SK-N-SH treated with all-trans-retinoic acid at 6 μM for 48 hours (cell line): ENCODE measurements around the gene HHAT.

ENCODE experiments used
- ATAC-seq: fragments of 200-7000 bp; cut with Tn5 transposase; 3 replicates; pipeline ENCODE4 v1.9.1; 2020; ENCODE audit warnings: mild to moderate bottlenecking, moderate library complexity
- ARNTL ChIP-seq: fragments of 450-650 bp; formaldehyde crosslinking; IDR thresholded peaks from 2 replicates; pipeline ENCODE4 v1.5.0; 2020; ENCODE audit warnings: low read depth, mild to moderate bottlenecking, moderate library complexity, borderline replicate concordance
- BACH2 ChIP-seq: fragments of 250-450 bp; sonication (Bioruptor Pico); IDR thresholded peaks from 2 replicates; pipeline ENCODE4 v1.9.0; 2021; ENCODE audit warnings: mild to moderate bottlenecking, borderline replicate concordance
- CSDC2 ChIP-seq: fragments of 250-450 bp; sonication (Bioruptor Pico); IDR thresholded peaks from 2 replicates; pipeline ENCODE4 v1.5.0; 2020; ENCODE audit warnings: mild to moderate bottlenecking, moderate library complexity
- ESRRG ChIP-seq: fragments of 250-450 bp; sonication (Bioruptor Pico); IDR thresholded peaks from 2 replicates; pipeline ENCODE4 v1.6.1; 2021; ENCODE audit warnings: mild to moderate bottlenecking
- GLIS3 ChIP-seq: fragments of 250-450 bp; sonication (Bioruptor Pico); IDR thresholded peaks from 2 replicates; pipeline ENCODE4 v1.5.0; 2020; ENCODE audit warnings: mild to moderate bottlenecking, moderate library complexity
- ISL1 ChIP-seq: fragments of 250-450 bp; sonication (Bioruptor Pico); IDR thresholded peaks from 2 replicates; pipeline ENCODE4 v2.1.2; 2022; ENCODE audit warnings: mild to moderate bottlenecking, moderate library complexity
- OSR1 ChIP-seq: fragments of 250-450 bp; sonication (Bioruptor Pico); IDR thresholded peaks from 2 replicates; pipeline ENCODE4 v1.8.0; 2022; ENCODE audit warnings: moderate library complexity, mild to moderate bottlenecking, inconsistent platforms
- PPARA ChIP-seq: fragments of 250-450 bp; sonication (Bioruptor Pico); IDR thresholded peaks from 2 replicates; pipeline ENCODE4 v1.5.0; 2020; ENCODE audit warnings: mild to moderate bottlenecking, borderline replicate concordance
- RARB ChIP-seq: fragments of 250-450 bp; sonication (Bioruptor Pico); IDR thresholded peaks from 2 replicates; pipeline ENCODE4 v1.8.0; 2021; ENCODE audit warnings: mild to moderate bottlenecking, moderate library complexity
- SNAI2 ChIP-seq: fragments of 250-450 bp; sonication (Bioruptor Pico); IDR thresholded peaks from 2 replicates; pipeline ENCODE4 v1.5.0; 2020; ENCODE audit warnings: mild to moderate bottlenecking, moderate library complexity
- TCF4 ChIP-seq: fragments of 250-450 bp; sonication (Bioruptor Pico); IDR thresholded peaks from 2 replicates; pipeline ENCODE4 v1.8.0; 2021; ENCODE audit warnings: mild to moderate bottlenecking, moderate library complexity, borderline replicate concordance
- TOX ChIP-seq: fragments of 250-450 bp; sonication (Bioruptor Pico); IDR thresholded peaks from 2 replicates; pipeline ENCODE4 v1.8.0; 2021; ENCODE audit warnings: mild to moderate bottlenecking, moderate library complexity, borderline replicate concordance
- ZFP30 ChIP-seq: fragments of 450-650 bp; formaldehyde crosslinking; IDR thresholded peaks from 2 replicates; pipeline ENCODE4 v1.5.0; 2022; ENCODE audit warnings: mild to moderate bottlenecking, moderate library complexity
- ZNF565 ChIP-seq: fragments of 450-650 bp; formaldehyde crosslinking; conservative IDR thresholded peaks from 2 replicates; pipeline ENCODE4 v1.5.0; 2020; ENCODE audit warnings: low read depth, mild to moderate bottlenecking, moderate library complexity
- ZNF70 ChIP-seq: fragments of 450-650 bp; formaldehyde crosslinking; IDR thresholded peaks from 2 replicates; pipeline ENCODE4 v1.5.0; 2020; ENCODE audit warnings: mild to moderate bottlenecking, moderate library complexity
- ZNF8 ChIP-seq: fragments of 450-650 bp; formaldehyde crosslinking; IDR thresholded peaks from 2 replicates; pipeline ENCODE4 v1.5.0; 2020; ENCODE audit warnings: mild to moderate bottlenecking, moderate library complexity
- TF ChIP-seq, protein P1 (sequence below): fragments of 250-450 bp; sonication (Bioruptor Pico); IDR thresholded peaks from 2 replicates; pipeline ENCODE4 v1.5.1; 2021; ENCODE audit warnings: mild to moderate bottlenecking, moderate library complexity
- TF ChIP-seq, protein P2 (sequence below): fragments of 250-450 bp; sonication (Bioruptor Pico); IDR thresholded peaks from 2 replicates; pipeline ENCODE4 v1.8.0; 2020; ENCODE audit warnings: mild to moderate bottlenecking, moderate library complexity, borderline replicate concordance
- TF ChIP-seq, protein P3 (sequence below): fragments of 250-450 bp; sonication (Bioruptor Pico); IDR thresholded peaks from 2 replicates; pipeline ENCODE4 v1.5.0; 2020; ENCODE audit warnings: mild to moderate bottlenecking, moderate library complexity

The HHAT gene

DNA sequence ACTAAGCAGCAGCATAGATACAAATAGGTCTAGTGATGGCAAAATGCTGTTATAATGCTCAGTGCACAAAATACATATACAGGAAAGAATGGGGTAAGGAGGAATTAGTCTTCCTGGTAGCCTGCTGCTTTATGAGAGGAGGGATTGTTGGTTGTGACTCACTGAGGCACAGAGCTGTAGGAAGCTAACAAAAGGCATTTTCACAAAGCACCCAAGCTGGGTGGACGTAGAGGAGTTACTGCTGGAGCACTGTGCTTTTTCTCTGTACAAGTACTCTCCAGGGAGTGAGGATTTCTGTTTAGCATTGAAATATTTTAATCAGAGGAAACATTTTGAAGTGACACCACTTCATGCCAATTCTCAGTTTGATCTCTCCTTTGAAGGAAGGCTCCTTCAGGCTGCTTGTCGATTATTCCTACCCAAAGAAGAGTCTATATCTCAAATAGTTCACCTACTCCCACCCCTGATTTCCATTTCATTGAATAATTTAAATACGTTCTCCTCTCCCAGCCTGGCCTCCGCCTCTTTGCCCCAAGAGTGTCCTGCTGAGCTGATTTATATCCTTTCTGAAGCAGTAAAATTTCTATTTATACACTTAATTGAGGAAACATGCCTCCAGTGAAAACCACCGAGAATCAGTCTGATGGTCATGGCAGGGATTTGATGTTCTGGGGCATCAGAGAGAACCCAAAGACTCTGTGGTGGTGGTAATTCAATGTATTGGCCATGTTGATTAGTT, 271.9 kb downstream of the HHAT start:
- no peak for ATAC-seq
- TF ChIP-seq ARNTL (CRISPR knock-in tag) (no peak), PPARA (CRISPR knock-in tag) (no peak), OSR1 (CRISPR knock-in tag) (no peak), ZNF565 (CRISPR knock-in tag) (no peak)
- TF ChIP-seq, protein P1, sequence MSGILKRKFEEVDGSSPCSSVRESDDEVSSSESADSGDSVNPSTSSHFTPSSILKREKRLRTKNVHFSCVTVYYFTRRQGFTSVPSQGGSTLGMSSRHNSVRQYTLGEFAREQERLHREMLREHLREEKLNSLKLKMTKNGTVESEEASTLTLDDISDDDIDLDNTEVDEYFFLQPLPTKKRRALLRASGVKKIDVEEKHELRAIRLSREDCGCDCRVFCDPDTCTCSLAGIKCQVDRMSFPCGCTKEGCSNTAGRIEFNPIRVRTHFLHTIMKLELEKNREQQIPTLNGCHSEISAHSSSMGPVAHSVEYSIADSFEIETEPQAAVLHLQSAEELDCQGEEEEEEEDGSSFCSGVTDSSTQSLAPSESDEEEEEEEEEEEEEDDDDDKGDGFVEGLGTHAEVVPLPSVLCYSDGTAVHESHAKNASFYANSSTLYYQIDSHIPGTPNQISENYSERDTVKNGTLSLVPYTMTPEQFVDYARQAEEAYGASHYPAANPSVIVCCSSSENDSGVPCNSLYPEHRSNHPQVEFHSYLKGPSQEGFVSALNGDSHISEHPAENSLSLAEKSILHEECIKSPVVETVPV (CRISPR knock-in tag) = no peak
- TF ChIP-seq, protein P2, sequence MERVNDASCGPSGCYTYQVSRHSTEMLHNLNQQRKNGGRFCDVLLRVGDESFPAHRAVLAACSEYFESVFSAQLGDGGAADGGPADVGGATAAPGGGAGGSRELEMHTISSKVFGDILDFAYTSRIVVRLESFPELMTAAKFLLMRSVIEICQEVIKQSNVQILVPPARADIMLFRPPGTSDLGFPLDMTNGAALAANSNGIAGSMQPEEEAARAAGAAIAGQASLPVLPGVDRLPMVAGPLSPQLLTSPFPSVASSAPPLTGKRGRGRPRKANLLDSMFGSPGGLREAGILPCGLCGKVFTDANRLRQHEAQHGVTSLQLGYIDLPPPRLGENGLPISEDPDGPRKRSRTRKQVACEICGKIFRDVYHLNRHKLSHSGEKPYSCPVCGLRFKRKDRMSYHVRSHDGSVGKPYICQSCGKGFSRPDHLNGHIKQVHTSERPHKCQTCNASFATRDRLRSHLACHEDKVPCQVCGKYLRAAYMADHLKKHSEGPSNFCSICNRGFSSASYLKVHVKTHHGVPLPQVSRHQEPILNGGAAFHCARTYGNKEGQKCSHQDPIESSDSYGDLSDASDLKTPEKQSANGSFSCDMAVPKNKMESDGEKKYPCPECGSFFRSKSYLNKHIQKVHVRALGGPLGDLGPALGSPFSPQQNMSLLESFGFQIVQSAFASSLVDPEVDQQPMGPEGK (CRISPR knock-in tag) = no peak
- TF ChIP-seq, all 23 proteins: peak for 0

DNA sequence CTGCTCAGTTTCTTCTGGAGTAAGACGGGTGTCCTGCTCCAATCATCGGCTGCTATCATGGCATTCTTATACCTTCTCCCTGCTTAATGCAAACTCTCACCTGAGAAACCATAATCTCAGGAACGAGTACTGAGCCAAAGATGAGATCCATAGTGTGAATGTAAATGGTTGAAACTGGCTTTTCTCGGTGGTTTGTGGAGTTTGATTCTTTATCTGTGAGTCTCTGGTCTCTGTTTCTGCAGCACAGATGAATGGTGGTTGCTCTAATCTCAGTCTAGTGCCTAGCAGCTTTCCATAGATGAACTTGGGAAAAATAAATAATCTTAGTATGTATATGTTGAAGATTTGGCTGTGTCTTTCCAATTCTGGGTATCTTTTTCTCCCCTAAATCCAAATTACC, 274.4 kb downstream of the HHAT start:
- TF ChIP-seq RARB (CRISPR knock-in tag) = no peak
- TF ChIP-seq, protein P2 (CRISPR knock-in tag) = no peak
- TF ChIP-seq ESRRG (CRISPR knock-in tag) = no peak
- TF ChIP-seq TOX = no peak
- no peak for TF ChIP-seq ZNF70 (CRISPR knock-in tag)
- TF ChIP-seq TCF4 (CRISPR knock-in tag) = no peak
- TF ChIP-seq SNAI2 (CRISPR knock-in tag) = no peak
- no peak for TF ChIP-seq BACH2 (CRISPR knock-in tag)
- TF ChIP-seq, protein P1 (CRISPR knock-in tag) = no peak
- no peak for TF ChIP-seq GLIS3
- no peak for ATAC-seq

DNA sequence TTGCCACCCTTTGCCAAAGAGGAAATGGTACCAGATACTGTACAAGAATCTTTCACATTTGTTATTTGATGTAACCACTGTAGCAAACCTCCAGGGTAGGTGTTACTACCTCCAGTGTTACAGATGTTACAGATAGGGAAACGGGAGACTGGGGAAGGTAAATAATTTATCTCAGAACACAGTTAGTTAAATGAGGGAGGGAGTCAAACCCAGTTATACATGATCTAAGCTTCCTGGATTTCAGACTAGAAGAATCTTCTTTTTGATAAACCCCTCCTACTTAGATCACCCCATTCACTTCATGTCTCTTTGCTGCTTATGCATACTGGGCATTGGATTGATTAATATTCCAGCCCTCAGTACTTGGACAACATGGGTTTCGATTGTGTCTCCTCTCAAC, 276.4 kb downstream of the HHAT start:
- ATAC-seq = no peak
- TF ChIP-seq ZFP30 (CRISPR knock-in tag) (no peak), BACH2 (CRISPR knock-in tag) (no peak), RARB (CRISPR knock-in tag) (no peak), TOX (no peak), ZNF70 (CRISPR knock-in tag) (no peak), ZNF565 (CRISPR knock-in tag) (no peak), CSDC2 (CRISPR knock-in tag) (no peak), ZNF8 (CRISPR knock-in tag) (no peak), ISL1 (no peak)
- TF ChIP-seq, protein P1 (CRISPR knock-in tag) = no peak
- TF ChIP-seq, protein P3, sequence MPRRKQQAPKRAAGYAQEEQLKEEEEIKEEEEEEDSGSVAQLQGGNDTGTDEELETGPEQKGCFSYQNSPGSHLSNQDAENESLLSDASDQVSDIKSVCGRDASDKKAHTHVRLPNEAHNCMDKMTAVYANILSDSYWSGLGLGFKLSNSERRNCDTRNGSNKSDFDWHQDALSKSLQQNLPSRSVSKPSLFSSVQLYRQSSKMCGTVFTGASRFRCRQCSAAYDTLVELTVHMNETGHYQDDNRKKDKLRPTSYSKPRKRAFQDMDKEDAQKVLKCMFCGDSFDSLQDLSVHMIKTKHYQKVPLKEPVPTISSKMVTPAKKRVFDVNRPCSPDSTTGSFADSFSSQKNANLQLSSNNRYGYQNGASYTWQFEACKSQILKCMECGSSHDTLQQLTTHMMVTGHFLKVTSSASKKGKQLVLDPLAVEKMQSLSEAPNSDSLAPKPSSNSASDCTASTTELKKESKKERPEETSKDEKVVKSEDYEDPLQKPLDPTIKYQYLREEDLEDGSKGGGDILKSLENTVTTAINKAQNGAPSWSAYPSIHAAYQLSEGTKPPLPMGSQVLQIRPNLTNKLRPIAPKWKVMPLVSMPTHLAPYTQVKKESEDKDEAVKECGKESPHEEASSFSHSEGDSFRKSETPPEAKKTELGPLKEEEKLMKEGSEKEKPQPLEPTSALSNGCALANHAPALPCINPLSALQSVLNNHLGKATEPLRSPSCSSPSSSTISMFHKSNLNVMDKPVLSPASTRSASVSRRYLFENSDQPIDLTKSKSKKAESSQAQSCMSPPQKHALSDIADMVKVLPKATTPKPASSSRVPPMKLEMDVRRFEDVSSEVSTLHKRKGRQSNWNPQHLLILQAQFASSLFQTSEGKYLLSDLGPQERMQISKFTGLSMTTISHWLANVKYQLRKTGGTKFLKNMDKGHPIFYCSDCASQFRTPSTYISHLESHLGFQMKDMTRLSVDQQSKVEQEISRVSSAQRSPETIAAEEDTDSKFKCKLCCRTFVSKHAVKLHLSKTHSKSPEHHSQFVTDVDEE (CRISPR knock-in tag) = no peak
- TF ChIP-seq, all 23 proteins: peak for 0
